Right ventricle myocardium superior (tissue), 1 donor: ENCODE data around the gene ZNF678. TPM values are rescaled to one million over a fixed set of nuclear protein-coding genes. Genes with fewer than 3 reads are reported as not detected.
"Not testable (repeated sequence)": the region's sequence is repeated elsewhere in the genome, so short reads cannot be mapped to it uniquely, and the experiment has no call there.

Experiments used
- ATAC-seq: fragments of 200-7000 bp; cut with Tn5 transposase; one replicate; pipeline ENCODE4 v1.9.1; 2020; ENCODE audit warnings: mild to moderate bottlenecking; ENCODE audit not compliant: poor library complexity
- DNase-seq: peaks from one replicate; pipeline ENCODE4 v3.0.0-alpha.2; 2020
- intact Hi-C: fragments of 100-400 bp; cut with DNase I; formaldehyde crosslinking; loops from one replicate; pipeline ENCODE4 v1.11.2; 2022
- total RNA-seq: library from RNA; stranded (reverse); fragmentation: NEBNext Ultra II Directional; extraction: Animal tissue kit (Norgen Biotek cat#: 25700); gene quantifications from one replicate; pipeline ENCODE4 v1.2.1, GENCODE V29; 2021
- donor health status: DM: no; HTN: yes; CAD: no; lungs with severe emphysema.

ZNF678 gene
- total RNA-seq, 1 donor from 2014 or later: 2.4 TPM

DNA sequence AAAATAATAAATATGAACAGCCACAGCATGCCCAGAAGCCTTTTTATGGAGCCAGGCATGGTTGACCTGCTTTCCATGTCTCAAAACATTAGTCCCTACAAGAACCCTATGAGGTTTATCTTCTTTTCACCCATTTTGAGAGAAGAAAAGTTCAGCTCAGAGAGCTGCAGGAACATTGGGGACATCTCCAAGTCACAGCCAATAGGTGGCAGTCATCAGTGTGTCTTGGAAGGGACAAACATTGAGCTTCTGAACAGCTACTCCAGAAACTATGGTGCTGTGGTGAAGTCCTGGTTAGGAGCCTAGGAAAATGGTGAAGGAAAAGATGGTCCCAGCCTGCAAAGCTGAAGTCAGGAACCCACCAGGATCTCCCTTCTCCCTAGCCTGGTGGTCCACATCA lies 98.1 kb downstream of the ZNF678 start:
- DNase-seq (no peak), ATAC-seq (no peak)
- intact Hi-C loops: no loop called here

DNA sequence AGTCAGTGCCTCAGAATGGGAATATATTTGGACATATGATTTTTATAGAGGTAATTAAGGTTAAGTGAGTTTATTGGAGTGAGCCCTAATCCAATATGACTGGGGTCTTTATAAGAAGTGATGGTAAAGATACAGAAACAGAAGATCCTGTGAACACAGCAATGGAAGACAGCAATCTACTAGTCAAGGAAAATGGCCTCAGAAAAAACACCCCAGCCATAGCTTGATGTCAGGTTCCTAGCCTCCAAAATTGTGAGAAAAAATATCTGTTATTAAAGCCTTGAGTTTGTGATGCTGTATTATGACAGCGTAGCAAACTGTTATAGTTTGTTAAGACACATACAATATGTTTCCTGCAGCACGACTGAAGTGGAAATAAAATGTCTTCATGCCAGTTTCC lies 99.6 kb downstream of the ZNF678 start:
- intact Hi-C loops: no loop called here
- no peak for ATAC-seq
- no peak for DNase-seq

DNA sequence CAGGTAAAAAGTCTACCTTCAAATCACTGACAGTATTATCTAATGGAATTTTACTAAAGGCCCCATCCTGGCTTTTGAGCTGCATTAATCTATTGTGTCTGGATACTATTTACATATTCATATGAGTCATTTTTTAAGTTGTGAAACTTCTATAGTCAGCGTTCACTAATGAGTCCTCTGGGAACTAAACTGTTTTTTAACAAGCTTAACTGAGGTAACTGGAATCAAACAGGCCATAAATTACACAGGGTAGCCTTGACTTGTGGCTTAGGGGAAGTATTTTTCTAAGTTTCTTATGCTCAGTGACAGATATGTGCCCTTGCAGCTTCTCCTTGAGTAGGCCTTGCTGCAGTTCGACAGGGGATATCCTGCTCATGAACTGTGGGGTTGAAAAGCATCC lies 102.9 kb downstream of the ZNF678 start:
- intact Hi-C loops: no loop called here
- DNase-seq (no peak), ATAC-seq (no peak)

DNA sequence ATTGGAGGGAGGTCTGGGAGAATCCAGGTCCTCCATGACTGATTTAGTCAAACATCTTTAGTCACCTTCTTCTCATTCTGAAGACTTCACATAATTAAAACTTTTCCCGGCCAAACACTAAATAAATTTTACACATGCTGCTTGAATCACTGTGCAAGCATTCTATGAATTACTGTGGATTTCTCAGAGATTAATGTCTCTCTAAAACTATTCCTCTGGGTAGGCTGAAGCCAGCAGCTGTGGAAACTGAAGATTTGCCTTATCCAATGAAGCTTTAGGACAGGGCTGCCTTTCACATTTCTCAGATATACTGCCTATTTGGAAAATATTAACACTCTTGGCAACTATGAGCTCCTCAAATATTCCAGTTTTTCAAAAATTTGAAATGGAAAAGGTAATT lies 110.1 kb downstream of the ZNF678 start:
- ATAC-seq (no peak), DNase-seq (no peak)
- intact Hi-C loops: no loop called here

DNA sequence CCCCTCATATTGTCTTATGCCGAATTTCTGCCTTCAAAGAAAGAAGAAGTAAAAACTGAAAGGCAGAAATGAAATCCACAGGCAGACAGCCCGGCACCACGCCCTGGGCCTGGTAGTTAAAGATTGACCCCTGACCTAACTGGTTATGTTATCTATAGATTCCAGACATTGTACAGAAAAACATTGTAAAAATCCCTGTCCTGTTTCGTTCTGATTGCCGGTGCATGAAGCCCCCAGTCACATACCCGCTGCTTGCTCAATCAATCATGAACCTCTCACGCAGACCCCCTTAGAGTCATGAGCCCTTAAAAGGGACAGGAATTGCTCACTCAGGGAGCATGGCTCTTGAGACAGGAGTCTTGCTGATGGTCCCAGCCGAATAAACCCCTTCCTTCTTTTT lies 122.5 kb downstream of the ZNF678 start:
- intact Hi-C loops: no loop called here
- DNase-seq (no peak), ATAC-seq (no peak)

DNA sequence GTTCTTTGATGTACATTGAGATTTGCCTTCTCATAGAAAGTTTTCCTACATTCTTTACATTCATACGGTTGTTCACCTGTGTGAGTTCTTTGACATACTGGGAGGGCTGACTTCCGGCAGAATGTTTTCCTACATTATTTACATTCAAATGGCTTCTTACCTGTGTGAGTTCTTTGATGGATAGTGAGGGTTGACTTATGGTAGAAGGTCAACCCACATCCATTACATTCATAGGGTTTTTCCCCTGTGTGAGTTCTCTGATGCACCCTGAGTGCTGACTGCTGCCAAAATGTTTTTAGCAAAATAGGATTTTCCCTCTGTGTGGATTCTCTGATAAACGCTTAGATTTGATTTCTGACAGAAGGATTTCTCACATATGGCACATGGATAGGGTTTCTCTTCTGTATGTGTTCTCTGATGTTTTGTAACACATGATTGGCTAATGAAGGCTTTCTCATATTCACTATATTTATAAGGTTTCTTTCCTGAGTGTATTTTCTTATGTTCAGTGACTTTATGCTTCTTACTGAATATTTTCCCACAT lies 134.0 kb downstream of the ZNF678 start:
- intact Hi-C loops: no loop called here
- DNase-seq (no peak), ATAC-seq (no peak)

DNA sequence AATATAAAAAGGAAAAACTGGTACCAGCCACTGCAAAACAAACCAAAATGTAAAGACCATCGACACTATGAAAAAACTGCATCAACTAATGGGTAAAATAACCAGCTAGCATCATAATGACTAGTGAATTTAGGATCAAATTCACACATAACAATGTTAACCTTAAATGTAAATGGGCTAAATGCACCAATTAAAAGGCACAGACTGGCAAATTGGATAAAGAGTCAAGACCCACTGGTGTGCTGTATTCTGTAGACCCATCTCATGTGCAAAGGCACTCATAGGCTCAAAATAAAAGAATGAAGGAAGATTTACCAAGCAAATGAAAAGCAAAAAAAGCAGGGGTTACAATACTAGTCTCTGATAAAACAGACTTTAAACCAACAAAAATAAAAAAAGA lies 138.3 kb downstream of the ZNF678 start:
- DNase-seq, intact Hi-C loops, ATAC-seq: not testable (repeated sequence)

DNA sequence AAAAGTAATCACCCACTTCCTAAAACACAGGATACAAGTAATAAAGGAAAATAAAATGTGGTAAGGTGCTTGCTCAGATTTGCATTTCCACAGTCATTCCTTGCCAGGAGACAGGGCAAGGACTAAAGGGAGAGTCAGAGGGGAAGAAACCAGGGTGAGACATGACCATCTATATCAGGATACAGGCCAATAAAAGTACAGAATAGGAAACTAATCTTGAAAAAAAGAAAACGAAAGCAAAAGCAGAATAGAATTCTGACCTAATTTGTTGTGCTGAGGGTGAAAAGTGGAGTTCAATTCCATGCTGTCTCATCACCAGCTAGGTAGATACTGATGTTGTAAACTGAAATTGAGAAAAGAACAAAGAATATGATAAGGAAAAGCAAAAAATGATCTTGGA lies 144.5 kb downstream of the ZNF678 start:
- DNase-seq (no peak), ATAC-seq (no peak)
- intact Hi-C loops: no loop called here

DNA sequence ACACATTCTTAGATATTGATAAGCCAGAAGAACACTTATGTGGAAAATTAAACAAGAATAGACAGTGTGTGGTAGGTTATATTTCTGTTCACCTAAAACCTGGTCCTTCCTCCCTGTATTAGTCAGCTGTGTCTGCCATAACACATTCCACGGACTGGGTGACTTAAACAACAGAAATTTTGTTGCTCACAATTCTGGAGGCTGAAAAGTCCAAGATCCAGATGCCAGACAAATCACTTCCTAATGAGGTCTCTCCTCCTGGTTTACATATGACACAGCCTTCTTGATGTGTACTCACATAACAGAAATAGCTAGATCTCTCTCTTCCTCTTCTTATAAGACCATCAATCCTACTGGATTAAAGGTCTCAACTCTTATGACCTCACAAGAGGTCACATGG lies 146.1 kb downstream of the ZNF678 start:
- intact Hi-C loops: no loop called here
- DNase-seq (no peak), ATAC-seq (no peak)

DNA sequence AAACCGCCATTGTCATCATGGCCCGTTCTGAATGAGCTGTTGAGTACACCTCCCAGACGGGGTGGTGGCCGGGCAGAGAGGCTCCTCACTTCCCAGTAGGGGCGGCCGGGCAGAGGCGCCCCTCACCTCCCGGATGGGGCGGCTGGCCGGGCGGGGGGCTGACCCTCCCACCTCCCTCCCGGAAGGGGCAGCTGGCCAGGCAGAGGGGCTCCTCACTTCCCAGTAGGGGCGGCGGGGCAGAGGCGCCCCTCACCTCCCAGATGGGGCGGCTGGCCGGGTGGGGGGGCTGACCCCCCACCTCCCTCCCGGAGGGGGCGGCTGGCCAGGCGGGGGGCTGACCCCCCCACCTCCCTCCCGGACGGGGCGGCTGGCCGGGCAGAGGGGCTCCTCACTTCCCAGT lies 147.1 kb downstream of the ZNF678 start:
- ATAC-seq, DNase-seq, intact Hi-C loops: not testable (repeated sequence)

DNA sequence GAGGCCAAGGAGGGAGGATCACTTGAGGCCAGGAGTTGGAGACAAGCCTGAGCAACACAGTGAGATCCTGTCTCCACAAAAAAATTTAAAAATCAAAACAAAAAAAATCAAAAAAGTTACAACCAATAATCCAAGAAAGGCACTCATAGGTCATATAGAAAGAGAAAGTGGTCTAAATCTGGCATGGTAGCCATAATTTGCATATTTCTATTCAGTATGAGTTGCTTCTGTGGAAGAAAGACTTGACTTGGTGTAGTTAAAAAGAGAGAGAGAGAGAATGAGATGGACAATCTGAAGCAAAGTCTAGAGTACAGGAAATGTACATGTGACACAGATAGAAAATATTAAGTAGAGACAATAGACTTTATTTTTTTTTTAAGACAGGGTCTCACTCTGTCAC lies 149.3 kb downstream of the ZNF678 start:
- DNase-seq (no peak), ATAC-seq (no peak)
- intact Hi-C loops: no loop called here

DNA sequence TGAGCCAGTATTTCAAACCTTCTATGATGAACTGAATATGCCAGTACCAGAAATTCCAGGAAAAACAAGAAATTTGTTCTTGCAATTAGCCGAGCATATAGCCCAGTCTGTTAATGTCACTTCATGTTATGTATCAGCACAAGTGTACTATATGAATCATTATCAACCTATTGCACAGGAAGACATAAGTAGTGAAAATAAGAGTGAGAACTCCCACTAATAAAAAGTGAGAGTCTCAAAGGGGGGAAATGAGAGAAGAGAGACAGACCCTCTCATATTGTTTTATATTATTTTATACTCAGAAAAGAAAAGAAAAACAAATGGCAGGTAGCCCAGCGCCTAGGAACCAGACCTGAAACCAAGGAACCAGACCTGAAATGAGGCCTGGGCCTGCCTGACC lies 155.6 kb downstream of the ZNF678 start:
- ATAC-seq: no peak
- no peak for DNase-seq
- intact Hi-C loops: no loop called here

DNA sequence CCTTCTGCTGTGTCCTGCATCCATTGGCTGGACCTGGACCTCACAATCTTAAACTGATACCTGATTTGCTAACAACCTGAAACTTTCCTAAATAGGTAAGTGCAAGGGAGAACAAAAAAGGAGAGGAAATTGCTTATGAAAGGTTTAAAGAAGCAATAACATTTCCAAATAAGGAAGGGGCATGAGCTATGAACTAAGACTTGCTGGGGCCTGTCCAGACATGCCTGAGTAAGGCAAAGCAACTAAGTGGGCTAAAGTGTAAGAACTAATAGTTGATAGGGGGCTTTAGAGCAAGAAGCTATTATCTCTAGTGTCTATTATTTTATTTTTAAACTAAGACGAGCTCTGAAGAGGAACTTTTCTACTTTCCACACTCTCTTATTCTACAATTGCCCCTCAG lies 160.1 kb downstream of the ZNF678 start:
- DNase-seq: no peak
- intact Hi-C loops: loop anchor here (10.0 kb wide), 1 partner anchor 179 kb away; no protein-coding TSS in a partner anchor
- ATAC-seq: no peak

DNA sequence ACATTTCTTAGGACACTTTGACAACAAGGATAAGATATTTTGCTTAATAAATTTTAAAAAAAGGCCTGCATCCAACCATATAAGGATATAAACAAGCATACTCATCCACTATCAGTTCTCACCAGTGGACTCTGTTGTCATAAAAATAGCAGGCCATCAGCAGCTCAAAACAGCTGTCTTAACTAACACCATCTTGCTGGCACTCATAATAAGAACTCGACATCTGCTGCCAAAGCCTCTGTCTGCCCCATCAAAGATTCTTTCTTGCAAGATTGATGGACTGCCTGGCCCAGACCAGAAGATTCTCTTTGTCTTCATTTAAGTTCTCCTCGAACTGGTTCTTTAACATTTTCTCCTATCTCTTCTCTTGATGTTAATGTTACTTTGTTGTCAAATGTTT lies 161.7 kb downstream of the ZNF678 start:
- ATAC-seq (no peak), DNase-seq (no peak)
- intact Hi-C loops: loop anchor here (10.0 kb wide), 1 partner anchor 180 kb away; no protein-coding TSS in a partner anchor

DNA sequence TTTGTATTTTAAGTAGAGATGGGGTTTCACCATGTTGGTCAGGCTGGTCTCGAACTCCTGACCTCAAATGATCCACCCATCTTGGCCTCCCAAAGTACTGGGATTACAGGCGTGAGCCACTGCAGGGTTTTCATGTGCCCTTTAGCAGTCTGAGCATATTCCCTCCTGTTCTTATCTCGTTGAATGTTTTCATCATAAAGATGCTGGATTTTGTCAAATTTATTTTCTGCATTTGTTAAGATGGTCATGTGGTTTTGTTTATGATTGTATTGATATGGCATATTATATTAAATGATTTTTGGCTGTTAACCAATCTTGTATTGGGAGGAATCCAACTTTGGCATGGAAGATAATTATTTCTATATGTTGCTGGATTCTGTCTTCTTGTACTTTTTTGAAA lies 163.0 kb downstream of the ZNF678 start:
- no peak for DNase-seq
- intact Hi-C loops: loop anchor here (10.0 kb wide), 1 partner anchor 182 kb away; no protein-coding TSS in a partner anchor
- no peak for ATAC-seq

Other genes starting within 250 kb of the ZNF678 start
- 40.5 TPM for gene CDC42BPA, start 245.1 kb upstream of the ZNF678 start, total RNA-seq
- gene JMJD4, start 171.7 kb downstream of the ZNF678 start, total RNA-seq: 6.6 TPM
- 23.6 TPM for gene SNAP47, start 171.9 kb downstream of the ZNF678 start, total RNA-seq